ENCODE measurements around the gene SNX30. TPM values are rescaled to one million over a fixed set of nuclear protein-coding genes. Genes with fewer than 3 reads are reported as not detected.
A peak's percentile ranks its signal among the peaks of the same experiment; 100 is the strongest.

The SNX30 gene
- total RNA-seq, 1 donor from 2014 or later: 12.7 TPM

GRCh38 chr9:112842555-112842954 lies 92.0 kb downstream of the SNX30 start:
- H3K27me3 Mint-ChIP-seq (ENCODE audit: low read depth): no peaks in the 10 kb centered on the region
- no peak for TF ChIP-seq CTCF (IDR thresholded peaks at IDR 0.05; ENCODE audit: unreplicated experiment)
- H3K27ac Mint-ChIP-seq: no peak overlapping the region
- H3K9me3 Mint-ChIP-seq: peaks cover 15% of the 10 kb centered on the region
- no peak for DNase-seq (ENCODE audit: low spot score in 2 of 2, unreplicated experiment in 2 of 2)
- H3K36me3 Mint-ChIP-seq: peaks cover 19% of the 10 kb centered on the region
- H3K4me1 Mint-ChIP-seq: peaks cover 5% of the 10 kb centered on the region
- no peak overlapping the region for H3K4me3 Mint-ChIP-seq

DNA sequence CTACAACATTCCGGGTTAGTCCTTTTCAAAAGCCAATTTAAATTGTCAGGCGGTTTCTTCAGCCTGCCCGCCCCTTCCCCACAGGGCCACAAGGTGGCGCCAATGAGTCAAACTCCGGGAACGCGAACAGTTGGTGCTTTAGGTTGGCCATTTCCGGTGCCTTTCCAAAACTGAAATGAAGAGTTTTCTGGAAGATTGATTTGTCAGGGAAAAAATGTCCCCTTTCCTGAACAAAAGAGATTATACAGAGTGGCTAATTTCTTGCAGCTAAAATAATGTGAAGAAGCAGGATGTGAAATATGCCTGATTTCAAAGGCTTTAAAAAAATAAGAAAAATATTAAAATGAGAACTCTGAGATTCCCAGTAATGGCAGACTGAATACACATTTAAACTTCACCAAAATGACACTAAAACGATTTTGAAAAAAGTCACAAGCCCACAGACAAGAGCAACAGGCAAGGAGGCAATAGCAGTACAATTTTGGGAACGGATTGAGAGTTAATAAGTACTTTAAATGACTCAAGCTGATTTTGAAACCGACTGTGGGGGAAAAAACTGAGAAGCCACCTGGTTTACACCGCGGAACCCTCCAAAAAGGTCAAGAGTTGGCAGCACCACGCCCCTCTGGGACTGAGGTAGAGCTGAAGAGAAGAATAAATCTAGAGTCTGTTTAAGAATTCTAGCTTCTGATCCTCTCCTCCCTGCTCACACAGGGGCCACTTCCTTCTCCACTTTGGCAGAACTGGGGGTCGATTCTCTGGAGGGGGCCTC lies 94.4 kb downstream of the SNX30 start:
- Mint-ChIP-seq H3K9me3 (no peaks in the 10 kb centered on the region), H3K27me3 (ENCODE audit: low read depth) (no peaks in the 10 kb centered on the region), H3K36me3 (no peaks in the 10 kb centered on the region), H3K27ac (no peak overlapping the region), H3K4me1 (peaks cover 5% of the 10 kb centered on the region), H3K4me3 (no peak overlapping the region)
- TF ChIP-seq CTCF (IDR thresholded peaks at IDR 0.05; ENCODE audit: unreplicated experiment): peak; percentile 98
- peak; percentile 39 to 92 for DNase-seq (ENCODE audit: low spot score in 2 of 2, unreplicated experiment in 2 of 2)

DNA sequence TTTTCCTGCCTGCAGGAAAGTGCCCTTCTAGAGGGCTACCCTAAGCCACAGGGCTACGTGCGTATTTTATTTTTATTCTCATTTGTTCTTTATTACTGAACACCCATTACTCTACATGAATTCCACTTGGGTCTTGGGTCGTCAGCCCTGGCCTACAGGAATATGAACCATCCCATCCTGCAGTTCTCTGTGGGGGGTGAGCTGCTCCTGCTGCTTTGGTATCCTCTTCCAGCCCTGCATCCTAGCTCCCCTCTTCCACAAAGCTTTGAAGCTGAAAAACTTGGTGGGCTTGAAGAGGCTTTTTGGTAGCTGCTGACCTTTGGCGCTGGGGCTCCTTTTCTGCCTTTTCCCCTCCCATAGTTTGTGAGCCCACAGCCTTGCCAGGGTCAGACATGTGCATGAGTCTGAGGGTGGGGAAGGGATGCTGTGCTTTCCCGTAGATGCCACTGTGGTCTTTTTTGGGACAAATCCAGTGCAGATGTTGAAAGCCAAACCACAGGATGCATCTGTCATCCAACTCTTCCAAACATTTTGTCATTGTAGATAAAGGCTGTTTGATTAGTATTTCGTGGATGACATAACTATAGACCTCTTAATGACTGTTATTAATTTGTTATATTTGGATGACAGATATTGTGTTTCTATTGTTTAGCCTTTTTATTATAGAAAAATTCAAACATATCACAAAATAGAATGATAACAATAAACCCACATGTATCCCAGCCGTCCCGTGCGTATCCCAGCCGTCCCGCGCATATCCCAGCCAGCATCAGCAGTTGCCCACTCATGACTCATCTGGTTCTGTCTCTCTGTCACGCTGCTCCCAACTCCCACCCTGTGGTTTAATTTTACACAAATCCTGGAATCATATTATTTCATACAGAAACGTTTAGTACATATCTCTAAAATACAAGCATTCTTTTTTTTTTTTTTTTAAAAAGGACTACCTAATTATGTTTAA lies 96.2 kb downstream of the SNX30 start:
- Mint-ChIP-seq H3K4me1 (peaks cover 8% of the 10 kb centered on the region), H3K36me3 (peaks cover 4% of the 10 kb centered on the region), H3K4me3 (no peak overlapping the region), H3K9me3 (no peaks in the 10 kb centered on the region), H3K27me3 (ENCODE audit: low read depth) (no peaks in the 10 kb centered on the region), H3K27ac (no peak overlapping the region)
- TF ChIP-seq CTCF (IDR thresholded peaks at IDR 0.05; ENCODE audit: unreplicated experiment): no peak
- DNase-seq (ENCODE audit: low spot score in 2 of 2, unreplicated experiment in 2 of 2): no peak

DNA sequence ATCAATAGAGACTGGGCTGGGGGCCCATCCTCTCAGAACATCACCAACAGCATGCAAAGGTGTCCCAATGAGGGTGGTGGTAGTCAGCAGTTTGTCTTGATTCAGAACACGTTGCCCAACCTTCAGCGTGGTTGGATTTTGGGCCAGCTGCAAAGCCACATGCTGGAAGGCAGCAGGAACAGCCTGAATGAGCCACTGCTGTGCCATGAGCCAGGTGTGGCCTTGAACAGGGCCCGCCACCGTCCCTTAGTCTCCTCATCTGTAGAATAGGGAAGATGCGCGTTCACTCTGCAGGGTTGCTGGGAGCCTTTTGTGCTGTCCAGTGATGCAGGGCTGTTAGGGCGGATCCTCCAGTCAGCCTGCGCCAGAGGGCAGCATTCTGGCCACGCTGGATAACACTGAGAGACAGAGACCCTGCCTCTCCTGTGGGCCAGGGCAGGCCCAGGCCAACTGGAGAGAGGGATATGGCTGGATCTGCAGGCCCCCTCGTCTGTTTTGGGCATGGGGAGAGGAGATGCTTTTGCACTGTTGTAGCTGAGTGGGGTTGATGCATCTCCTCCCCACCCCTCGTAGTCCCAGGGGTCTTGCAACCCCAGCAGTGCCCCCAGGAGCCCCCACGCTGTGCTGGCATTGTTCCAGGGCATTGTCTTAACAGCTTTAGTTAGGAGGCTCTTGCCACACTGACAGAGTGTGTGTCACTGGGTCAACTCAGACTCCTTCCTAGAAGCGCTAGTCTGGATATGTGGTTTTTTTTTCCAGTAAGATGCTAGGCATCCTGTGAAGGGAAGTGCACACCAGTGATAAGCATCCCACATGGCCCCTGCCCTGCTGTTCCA lies 98.0 kb downstream of the SNX30 start:
- no peak for TF ChIP-seq CTCF (IDR thresholded peaks at IDR 0.05; ENCODE audit: unreplicated experiment)
- peaks cover 8% of the 10 kb centered on the region for H3K4me1 Mint-ChIP-seq
- no peaks in the 10 kb centered on the region for H3K27me3 Mint-ChIP-seq (ENCODE audit: low read depth)
- no peak overlapping the region for H3K27ac Mint-ChIP-seq
- H3K36me3 Mint-ChIP-seq: peaks cover 9% of the 10 kb centered on the region
- DNase-seq (ENCODE audit: low spot score in 2 of 2, unreplicated experiment in 2 of 2): no peak
- no peaks in the 10 kb centered on the region for H3K9me3 Mint-ChIP-seq
- no peak overlapping the region for H3K4me3 Mint-ChIP-seq

DNA sequence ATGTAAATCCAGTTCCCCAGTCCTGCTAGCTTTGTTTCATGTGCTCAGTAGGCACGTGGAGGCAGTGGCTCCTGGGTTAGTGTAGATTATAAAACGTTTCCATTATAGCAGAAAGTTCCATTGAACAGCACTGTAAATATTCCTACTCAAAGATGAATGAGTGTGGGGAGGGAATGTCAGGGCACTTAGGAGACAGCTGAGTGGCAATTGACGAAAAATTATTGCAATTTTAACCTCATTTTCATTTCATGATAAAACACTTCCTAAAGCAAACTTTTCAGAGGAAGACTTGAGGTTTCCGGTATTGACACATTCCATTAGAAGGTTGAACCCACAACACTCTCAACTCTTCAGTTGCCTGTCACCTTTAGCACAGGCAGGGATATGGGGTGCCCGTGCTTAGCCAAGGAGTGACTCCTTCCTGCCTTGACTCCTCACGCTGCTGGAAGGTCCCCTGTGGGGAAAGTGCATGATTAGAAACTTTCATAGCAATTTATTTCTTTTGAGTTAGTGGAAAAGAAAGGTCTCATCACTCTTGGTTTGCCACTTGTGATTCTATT lies 98.9 kb downstream of the SNX30 start:
- no peaks in the 10 kb centered on the region for H3K9me3 Mint-ChIP-seq
- DNase-seq (ENCODE audit: low spot score in 2 of 2, unreplicated experiment in 2 of 2): no peak
- peaks cover 8% of the 10 kb centered on the region for H3K4me1 Mint-ChIP-seq
- H3K36me3 Mint-ChIP-seq: peaks cover 12% of the 10 kb centered on the region
- H3K27ac Mint-ChIP-seq: no peak overlapping the region
- no peaks in the 10 kb centered on the region for H3K27me3 Mint-ChIP-seq (ENCODE audit: low read depth)
- TF ChIP-seq CTCF (IDR thresholded peaks at IDR 0.05; ENCODE audit: unreplicated experiment): no peak
- H3K4me3 Mint-ChIP-seq: no peak overlapping the region
